ENCODE measurements around the gene IL1A.

The IL1A gene

DNA sequence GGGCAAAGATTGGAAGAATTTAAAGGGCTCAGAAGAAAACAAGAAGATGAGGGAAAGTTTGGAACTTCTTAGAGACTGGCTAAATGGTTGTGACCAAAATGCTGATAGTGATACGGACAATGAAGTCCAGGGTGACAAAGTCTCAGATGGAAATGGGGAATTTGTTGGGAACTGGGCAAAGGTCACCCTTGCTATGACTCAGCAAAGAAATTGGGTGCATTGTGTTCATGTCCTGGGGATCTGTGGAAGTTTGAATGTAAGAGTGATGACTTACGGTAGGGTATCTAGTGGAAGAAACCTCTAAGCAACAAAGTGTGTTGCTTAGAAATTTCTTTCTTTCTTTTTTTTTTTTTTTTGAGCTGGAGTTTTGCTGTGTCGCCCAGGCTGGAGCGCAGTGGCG, 6.0 kb upstream of the IL1A start:
- peak overlapping the region; percentile 64 for H3K27ac ChIP-seq
- TF ChIP-seq CTCF (conservative IDR thresholded peaks at IDR 0.05; ENCODE audit: low read depth): no peak
- ChIA-PET CTCF (interaction anchor here (0.6 kb wide), 1 partner anchor 293 kb away, joined by 3 read pairs; no protein-coding TSS in a partner anchor), POLR2A (ENCODE audit: low non-redundant PET) (interaction anchor here (0.7 kb wide), 1 partner anchor 110 kb away, joined by 3 read pairs; no protein-coding TSS in a partner anchor)
- no peak for DNase-seq (ENCODE audit: low spot score)

DNA sequence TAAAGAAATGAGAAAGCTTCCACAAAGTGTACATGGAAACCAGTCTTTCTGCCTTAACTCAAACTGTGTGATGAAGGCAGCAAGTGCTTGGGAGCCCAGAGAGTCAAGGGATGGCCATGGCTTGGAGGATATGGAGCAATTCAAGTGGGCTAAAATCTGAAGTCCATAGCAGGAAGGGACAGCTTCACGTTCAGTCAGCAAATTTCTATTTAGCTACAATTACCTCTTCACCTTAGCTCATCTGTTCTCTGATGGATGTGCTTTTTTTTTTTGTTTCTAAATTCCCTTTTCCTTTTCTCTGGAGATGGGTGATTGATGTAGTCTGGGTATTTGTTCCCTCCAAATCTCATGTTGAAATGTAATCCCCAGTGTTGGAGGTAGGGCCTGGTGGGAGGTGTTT, 4.9 kb upstream of the IL1A start:
- TF ChIP-seq CTCF (conservative IDR thresholded peaks at IDR 0.05; ENCODE audit: low read depth): no peak
- no peak for DNase-seq (ENCODE audit: low spot score)
- ChIA-PET POLR2A (ENCODE audit: low non-redundant PET) (interaction anchor here (0.6 kb wide), 2 partner anchors 23 to 102 kb away, joined by 4 read pairs; no protein-coding TSS in a partner anchor), CTCF (no interaction called here)
- no peak overlapping the region for H3K27ac ChIP-seq

- TF ChIP-seq CTCF (conservative IDR thresholded peaks at IDR 0.05; ENCODE audit: low read depth): no peak
- ChIA-PET POLR2A (ENCODE audit: low non-redundant PET) (interaction anchor here (0.6 kb wide), 2 partner anchors 24 to 102 kb away, joined by 4 read pairs; no protein-coding TSS in a partner anchor), CTCF (no interaction called here)
- DNase-seq (ENCODE audit: low spot score): no peak
- H3K27ac ChIP-seq: no peak overlapping the region
These were observed 4.4 kb upstream of the IL1A start for GRCh38 chr2:112788653-112789052.

DNA sequence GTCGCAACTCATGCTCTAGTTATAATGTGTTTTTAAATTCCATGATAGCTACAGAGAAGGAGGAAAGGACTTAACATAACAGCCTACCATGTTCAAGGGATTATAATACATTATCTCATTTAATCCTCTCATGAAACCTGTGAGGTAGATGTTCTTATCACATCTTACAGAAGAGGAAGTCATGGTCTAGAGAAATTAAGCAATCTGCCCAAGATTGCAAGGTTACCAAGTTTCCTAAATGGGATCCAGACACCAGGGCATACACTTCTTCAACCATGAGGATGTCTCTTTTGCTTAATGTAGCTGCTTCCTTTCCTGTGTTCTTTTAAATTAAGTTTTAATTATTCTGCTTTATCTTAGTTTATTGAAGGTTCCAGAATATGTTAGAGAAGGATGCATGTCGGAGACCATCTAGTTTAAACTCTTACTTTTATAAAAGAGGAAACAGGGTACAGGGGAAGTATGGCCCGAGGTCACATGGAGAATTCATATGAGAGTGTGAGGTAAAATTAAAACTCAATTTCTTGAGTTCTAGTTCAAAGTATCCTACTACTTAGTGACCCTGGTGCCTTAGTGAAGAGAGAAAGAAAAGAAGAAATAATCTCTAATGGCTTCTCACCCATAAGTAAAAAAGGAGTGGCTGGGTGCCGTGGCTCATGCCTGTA, 3.6 kb upstream of the IL1A start:
- ChIA-PET POLR2A (ENCODE audit: low non-redundant PET) (no interaction called here), CTCF (no interaction called here)
- TF ChIP-seq CTCF (conservative IDR thresholded peaks at IDR 0.05; ENCODE audit: low read depth): no peak
- DNase-seq (ENCODE audit: low spot score): no peak
- H3K27ac ChIP-seq: no peak overlapping the region

- ChIA-PET POLR2A (ENCODE audit: low non-redundant PET) (no interaction called here), CTCF (no interaction called here)
- DNase-seq (ENCODE audit: low spot score): peak; percentile 50
- TF ChIP-seq CTCF (conservative IDR thresholded peaks at IDR 0.05; ENCODE audit: low read depth): no peak
- H3K27ac ChIP-seq: no peak overlapping the region
These were observed 3.0 kb upstream of the IL1A start for GRCh38 chr2:112787294-112787693.

DNA sequence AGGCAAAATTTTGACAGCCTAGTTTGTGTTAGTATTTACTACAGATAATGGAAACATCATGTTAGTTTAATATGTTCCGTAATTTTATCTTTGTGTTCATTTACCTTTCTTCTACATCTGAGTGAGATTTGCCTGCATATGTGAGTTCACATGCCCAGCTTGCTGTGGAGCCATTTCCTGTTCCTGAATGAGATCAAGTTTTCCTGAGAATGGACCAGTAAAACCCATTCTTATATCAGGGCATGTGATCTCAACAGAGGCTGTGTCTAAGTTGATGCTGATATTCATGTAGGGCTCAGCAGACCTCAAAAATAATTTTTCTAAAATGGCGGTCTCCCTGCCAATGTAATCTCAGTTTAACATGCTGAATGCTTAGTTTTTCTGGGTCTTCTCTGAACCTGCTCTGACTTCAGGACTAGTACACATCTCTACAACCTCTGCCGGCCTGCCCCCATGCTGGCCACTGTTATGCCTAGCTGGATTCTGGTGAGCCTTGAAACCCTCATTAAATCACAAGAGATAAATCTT, 1.0 kb downstream of the IL1A start:
- no peak for DNase-seq (ENCODE audit: low spot score)
- ChIA-PET CTCF (interaction anchor here (0.6 to 1.0 kb wide), 2 partner anchors 34 to 140 kb away, joined by 3 to 4 read pairs; no protein-coding TSS in a partner anchor), POLR2A (ENCODE audit: low non-redundant PET) (interaction anchor here (0.7 to 1.2 kb wide), 2 partner anchors 10 to 46 kb away, joined by 3 read pairs; no protein-coding TSS in a partner anchor)
- TF ChIP-seq CTCF (conservative IDR thresholded peaks at IDR 0.05; ENCODE audit: low read depth): no peak
- H3K27ac ChIP-seq: peak overlapping the region; percentile 52; the same call in 1 of the 2 replicates
